Lung microvascular endothelial cell (primary cell): ENCODE data around the gene ANKRD62. TPM values are rescaled to one million over a fixed set of nuclear protein-coding genes. Genes with fewer than 3 reads are reported as not detected.

Source experiments
- DNase-seq, 2 donors: peaks; one replicate each; pipeline versions ENCODE4 v3.0.0 to v3.0.0-alpha.2; 2010; ENCODE audit warnings: low read depth in 2 of 2
- total RNA-seq: library from RNA; depleted of rRNA; stranded (reverse); fragments of >200 nt; gene quantifications from 2 replicates; pipeline ENCODE4 v1.2.1, GENCODE V29; 2014

Gene ANKRD62
- total RNA-seq, result not detected in 2 replicates

- no peak for DNase-seq
These were observed at the start of gene ANKRD62 for GRCh38 chr18:12093520-12094257. ANKRD62 (plus strand) TSS chr18:12093843; CDS start chr18:12094018, 175 bp downstream.

- DNase-seq, result no peak
These were observed 49.1 kb upstream of the ANKRD62 start for GRCh38 chr18:12044591-12044990.

- DNase-seq, result no peak
These were observed 47.4 kb upstream of the ANKRD62 start for GRCh38 chr18:12046046-12046750.

DNA sequence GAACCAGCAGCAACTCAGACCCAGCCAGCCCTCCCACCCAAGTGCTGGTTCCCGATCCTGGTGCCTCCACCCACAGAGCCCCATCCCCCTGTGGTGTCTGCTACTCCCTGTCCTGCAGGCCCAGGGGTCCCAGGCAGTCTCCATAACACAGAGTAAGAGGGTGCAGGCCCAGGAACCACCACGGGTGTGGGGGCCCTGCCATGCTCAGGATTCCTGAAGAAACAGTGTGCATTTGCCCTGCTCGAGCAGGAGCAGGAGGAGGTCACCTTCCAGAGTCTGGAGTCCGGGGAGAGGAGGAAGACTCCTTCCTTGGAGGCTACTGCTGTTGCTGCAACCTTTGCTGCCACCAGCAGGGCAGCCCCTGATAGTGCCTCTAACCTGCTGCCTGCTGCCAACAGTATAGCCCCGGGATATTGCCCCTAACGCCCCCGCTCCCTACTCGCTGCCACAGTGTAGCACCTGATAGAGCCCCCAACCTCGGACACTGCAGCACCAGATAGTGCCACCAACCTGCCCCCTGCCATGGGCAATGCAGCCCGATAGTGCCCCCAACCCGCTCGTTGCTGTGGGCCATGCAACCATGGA lies 46.8 kb upstream of the ANKRD62 start:
- DNase-seq, result no peak

- no peak for DNase-seq
These were observed 45.4 kb upstream of the ANKRD62 start for GRCh38 chr18:12048010-12048826.

DNA sequence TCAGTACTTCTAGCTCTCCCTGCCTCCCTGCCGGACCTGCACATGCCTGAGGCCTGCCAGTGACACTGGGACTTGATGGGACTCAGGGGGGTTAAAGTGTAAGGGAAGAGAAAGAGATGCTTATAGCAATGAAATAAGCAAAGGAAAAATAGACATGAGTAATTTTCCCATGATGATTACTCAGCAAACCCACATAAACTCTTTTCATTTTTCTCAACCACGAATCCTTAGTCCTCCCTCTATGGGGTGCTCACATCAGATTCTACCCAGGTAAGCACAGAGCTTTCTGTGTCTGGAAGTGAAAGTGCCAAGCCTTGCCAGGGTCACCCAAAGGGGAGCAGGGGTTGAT lies 44.8 kb upstream of the ANKRD62 start:
- no peak for DNase-seq

GRCh38 chr18:12049978-12050811 lies 43.4 kb upstream of the ANKRD62 start:
- no peak for DNase-seq

DNA sequence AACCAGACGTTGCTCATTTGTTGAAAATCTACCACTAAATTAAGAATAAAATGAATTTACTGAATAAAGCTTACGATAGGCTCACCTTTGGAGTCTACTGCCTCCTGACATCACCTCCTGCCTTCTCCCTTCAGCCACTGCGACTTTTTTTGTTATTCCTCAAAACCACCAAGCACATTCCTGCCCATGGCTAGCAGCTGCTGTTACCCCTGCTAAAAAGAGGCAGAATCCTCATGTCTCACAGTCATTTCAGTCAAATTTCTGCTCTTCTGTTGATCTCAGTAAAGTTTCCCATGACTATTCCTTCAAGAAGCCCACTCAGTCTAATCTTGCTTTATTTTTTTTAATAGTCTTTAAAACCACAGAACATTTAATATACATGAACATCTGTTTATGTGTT lies 40.8 kb upstream of the ANKRD62 start:
- no peak for DNase-seq

- no peak for DNase-seq
These were observed 40.4 kb upstream of the ANKRD62 start for GRCh38 chr18:12053289-12053688.

DNA sequence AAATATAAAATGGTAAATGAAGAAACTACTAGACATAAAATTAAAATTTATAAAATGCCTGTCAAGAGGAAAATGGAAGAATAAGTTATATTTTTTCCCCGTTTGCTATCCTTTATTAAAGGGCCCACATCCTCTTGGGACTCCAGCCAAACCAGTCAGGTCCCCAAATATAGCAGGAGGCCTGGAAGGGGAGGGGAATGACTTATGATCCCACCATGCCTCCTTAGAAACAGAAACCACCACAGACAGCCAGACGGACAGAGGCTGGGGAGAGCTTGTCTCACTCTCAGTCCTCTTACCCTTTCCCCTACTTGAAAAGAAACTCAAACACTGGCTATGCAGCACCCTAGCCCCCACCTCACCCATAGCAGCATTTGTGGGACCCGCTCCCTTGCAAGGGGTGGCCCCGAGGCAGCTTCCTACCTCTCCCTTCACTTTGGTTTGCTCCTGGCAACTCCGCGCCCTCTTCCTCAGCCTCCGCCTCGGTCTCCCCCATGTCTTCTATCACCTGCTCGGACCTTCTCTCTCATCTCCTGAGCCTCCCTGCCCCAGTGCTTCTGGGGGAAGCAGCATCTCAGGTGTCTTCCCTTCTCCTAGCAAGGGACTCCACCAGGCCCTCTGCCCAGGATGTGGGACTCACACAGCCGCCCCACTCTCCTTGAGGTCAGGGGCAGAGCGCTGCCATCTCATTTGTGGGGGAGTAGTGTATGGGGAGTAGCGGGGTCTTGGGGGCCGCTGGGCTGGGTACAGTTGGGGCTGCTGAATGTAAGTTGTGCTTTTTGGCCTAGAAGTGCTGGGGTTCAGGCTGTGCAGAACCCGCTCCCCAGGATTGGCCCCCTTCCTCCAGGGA lies 37.4 kb upstream of the ANKRD62 start:
- DNase-seq, result no peak

DNA sequence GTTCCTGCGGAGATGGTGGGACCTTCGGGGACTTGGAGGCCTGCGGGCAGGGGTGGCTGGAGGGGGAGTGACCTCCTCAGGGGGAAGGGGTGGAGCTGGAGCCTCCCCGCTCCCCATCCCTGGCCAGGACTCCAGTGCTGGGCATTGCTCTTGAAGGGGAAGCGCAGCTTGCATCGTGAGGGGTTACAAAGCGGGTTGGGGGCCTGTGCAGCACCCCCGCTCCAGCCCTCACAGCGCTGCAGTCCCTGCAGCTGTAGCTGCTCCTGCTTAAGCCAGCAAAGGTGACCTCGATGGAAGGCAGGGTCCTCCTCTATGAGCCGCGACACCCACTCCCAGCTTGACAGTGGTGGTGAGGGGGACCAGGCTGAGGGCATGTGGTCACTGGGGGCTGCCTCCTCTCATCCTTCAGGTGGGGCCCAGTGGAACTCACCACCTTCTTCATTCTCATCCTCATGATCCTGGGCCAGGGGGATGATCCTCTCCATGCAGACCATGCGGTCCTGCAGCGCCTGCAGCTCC lies 36.7 kb upstream of the ANKRD62 start:
- DNase-seq, result no peak

GRCh38 chr18:12057419-12058039 lies 36.1 kb upstream of the ANKRD62 start:
- no peak for DNase-seq

GRCh38 chr18:12059334-12060181 lies 34.1 kb upstream of the ANKRD62 start:
- no peak for DNase-seq

DNA sequence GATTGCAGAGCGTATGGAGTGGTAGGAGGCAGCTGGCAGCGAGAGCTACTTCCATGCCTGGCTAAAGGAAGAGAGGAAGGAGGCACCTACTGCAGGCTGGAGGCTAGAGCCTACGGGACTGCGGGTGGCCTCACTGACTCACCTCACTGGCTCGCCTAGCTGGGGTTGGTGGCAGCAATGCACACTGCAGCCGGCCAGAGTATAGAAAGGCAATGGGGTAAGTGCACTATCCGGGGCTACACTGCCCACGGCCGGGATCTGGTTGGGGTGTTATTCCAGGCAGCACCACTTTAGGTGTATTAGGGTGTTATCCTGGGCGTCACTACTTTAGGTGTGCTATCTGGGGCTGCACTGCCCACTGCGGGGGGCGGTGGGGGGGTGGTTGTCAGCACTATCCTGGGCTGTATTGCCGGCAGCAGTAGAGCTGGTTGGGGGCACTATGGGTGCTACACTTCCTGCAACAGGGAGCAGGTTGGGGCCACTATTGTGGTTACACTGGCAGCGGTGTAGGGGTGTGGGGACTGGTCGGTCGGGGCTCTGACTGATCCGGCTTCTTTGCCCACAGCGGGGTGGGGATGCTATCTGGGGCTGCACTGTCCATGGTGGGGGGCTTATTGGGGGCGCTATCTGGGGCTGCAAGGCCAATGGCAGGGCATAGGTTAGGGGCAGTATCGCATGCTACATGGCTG lies 33.3 kb upstream of the ANKRD62 start:
- no peak for DNase-seq

DNA sequence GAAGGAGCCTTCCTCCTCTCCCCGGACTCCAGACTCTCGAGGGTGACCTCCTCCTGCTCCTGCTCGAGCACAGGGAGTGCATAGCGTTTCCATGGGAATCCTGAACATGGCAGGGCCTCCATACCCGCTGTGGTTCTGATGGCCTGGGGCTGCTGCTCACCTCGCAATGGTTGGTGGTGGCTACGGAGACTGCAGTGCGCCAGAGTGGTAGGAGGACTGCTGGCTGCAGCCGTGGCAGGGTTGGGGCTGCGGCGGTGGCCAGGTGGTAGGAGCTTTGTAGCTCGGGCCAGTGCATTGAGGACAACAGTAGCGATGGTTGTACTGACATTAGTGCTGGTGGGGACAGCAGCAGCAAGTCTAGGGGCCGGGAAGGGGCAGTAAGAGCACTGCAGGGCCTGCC lies 32.0 kb upstream of the ANKRD62 start:
- DNase-seq, result no peak

- no peak for DNase-seq
These were observed 30.7 kb upstream of the ANKRD62 start for GRCh38 chr18:12062974-12063373.

DNA sequence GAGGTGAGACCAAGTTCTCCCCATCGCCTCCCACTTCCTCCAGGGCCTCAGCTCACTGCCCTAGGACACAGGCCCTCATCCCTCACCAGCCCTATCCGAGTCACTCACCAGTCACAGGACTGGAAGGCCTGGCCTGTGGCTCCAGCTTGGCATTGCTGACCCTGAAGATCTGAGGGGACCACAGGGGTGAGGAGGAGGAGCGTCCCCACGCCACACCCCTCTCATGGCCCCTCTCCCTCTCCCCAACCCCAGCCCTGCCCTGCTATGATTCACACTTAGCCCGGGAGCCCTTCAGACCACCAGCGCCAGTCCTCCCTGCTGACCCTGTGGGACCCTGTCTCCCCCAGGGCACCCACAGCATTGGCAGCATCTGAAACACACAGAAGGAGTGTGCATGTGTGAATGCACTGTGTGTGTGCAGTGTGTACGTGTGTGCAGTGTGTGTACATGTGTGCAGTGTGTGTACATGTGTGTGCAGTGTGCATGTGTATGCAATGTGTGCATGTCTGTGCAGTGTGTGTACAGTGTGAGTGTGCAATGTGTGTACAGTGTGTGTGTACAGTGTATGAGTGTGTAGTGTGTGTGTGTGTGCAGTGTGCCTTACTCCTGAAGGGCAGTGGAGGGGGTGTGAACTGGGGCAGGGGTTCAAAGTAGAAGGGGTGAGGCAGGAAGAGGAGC lies 29.4 kb upstream of the ANKRD62 start:
- DNase-seq, result no peak
